Suprapubic skin (tissue), 4 donors: ENCODE measurements around the gene TMEM200C.

ENCODE experiments used
- EP300 ChIP-seq: sonication (generic); formaldehyde crosslinking; IDR thresholded peaks from one replicate; pipeline ENCODE4 v1.6.1; 2017; ENCODE audit warnings: antibody characterized with exemption
- POLR2A ChIP-seq, 2 donors: fragments of 450-650 bp; IDR thresholded peaks; one replicate each; pipeline ENCODE4 v1.6.1; 2017; ENCODE audit warnings: antibody characterized with exemption in 2 of 2, mild to moderate bottlenecking in 2 of 2, moderate library complexity in 2 of 2
- POLR2AphosphoS5 ChIP-seq, 3 donors: sonication (generic); formaldehyde crosslinking; IDR thresholded peaks; one replicate each; pipeline ENCODE4 v1.6.1; 2017; ENCODE audit warnings: antibody characterized with exemption in 3 of 3
- TF ChIP-seq, protein P1 (sequence below), 2 donors: fragments of 200-600 bp in 1 of 2; fragments of 450-650 bp in 1 of 2; sonication (generic) in 1 of 2; IDR thresholded peaks; one replicate each; pipeline ENCODE4 v1.5.1; 2016 to 2019; ENCODE audit warnings: antibody characterized with exemption in 2 of 2, mild to moderate bottlenecking in 1 of 2, moderate library complexity in 1 of 2

DNA sequence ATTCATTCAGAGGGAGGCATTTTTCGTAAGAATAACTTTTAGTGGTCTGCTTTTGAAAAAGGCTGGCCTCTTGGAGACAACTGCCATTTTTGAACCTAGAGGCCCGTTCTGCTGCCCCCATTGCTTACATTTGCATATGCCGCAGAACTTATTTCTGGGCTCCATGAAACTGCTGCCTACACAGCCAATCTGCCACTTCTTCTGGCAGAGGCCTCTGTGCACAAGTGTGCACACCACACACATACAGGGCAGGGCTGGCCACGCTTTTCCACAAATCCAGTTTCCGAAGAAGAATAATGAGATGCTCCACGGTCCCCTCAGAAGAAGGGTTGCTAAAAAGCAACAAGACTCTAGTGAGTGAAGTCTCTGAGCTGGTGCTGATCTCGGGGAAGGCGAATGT, 56.2 kb downstream of the TMEM200C start:
- TF ChIP-seq, protein P1, sequence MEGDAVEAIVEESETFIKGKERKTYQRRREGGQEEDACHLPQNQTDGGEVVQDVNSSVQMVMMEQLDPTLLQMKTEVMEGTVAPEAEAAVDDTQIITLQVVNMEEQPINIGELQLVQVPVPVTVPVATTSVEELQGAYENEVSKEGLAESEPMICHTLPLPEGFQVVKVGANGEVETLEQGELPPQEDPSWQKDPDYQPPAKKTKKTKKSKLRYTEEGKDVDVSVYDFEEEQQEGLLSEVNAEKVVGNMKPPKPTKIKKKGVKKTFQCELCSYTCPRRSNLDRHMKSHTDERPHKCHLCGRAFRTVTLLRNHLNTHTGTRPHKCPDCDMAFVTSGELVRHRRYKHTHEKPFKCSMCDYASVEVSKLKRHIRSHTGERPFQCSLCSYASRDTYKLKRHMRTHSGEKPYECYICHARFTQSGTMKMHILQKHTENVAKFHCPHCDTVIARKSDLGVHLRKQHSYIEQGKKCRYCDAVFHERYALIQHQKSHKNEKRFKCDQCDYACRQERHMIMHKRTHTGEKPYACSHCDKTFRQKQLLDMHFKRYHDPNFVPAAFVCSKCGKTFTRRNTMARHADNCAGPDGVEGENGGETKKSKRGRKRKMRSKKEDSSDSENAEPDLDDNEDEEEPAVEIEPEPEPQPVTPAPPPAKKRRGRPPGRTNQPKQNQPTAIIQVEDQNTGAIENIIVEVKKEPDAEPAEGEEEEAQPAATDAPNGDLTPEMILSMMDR (IDR thresholded peaks at IDR 0.05), result no peak
- TF ChIP-seq POLR2A (IDR thresholded peaks at IDR 0.05) (no peak), POLR2AphosphoS5 (IDR thresholded peaks at IDR 0.05) (no peak), EP300 (no peak)
